Muscle layer of duodenum (tissue), 2 donors: ENCODE measurements around the gene ARMH3.

Source experiments
- H3K27ac ChIP-seq: one replicate; pipeline ENCODE4 v1.7.0; 2013; ENCODE audit warnings: mild to moderate bottlenecking, low read length
- H3K27me3 ChIP-seq: one replicate; pipeline ENCODE4 v1.7.0; 2013; ENCODE audit warnings: low read depth, mild to moderate bottlenecking, control low read depth, low read length
- H3K36me3 ChIP-seq, 2 donors: one replicate each; pipeline ENCODE4 v1.7.0; 2013; ENCODE audit warnings: low read length in 2 of 2, control low read depth in 1 of 2, mild to moderate bottlenecking in 1 of 2; ENCODE audit not compliant: insufficient read depth in 2 of 2, control insufficient read depth in 1 of 2
- H3K4me1 ChIP-seq, 2 donors: one replicate each; pipeline ENCODE4 v1.7.0; 2013; ENCODE audit warnings: low read length in 2 of 2, mild to moderate bottlenecking in 2 of 2, control low read depth in 1 of 2, moderate library complexity in 1 of 2; ENCODE audit not compliant: insufficient read depth in 2 of 2, control insufficient read depth in 1 of 2
- H3K4me3 ChIP-seq, 2 donors: one replicate each; pipeline ENCODE4 v1.7.0; 2013; ENCODE audit warnings: low read length in 2 of 2, low read depth in 1 of 2, mild to moderate bottlenecking in 1 of 2
- H3K9me3 ChIP-seq, 2 donors: one replicate each; pipeline ENCODE4 v1.7.0; 2013; ENCODE audit warnings: low read length in 2 of 2, control low read depth in 1 of 2, mild to moderate bottlenecking in 1 of 2; ENCODE audit not compliant: control insufficient read depth in 1 of 2
- donor health status: healthy.

ARMH3 gene, protein sequence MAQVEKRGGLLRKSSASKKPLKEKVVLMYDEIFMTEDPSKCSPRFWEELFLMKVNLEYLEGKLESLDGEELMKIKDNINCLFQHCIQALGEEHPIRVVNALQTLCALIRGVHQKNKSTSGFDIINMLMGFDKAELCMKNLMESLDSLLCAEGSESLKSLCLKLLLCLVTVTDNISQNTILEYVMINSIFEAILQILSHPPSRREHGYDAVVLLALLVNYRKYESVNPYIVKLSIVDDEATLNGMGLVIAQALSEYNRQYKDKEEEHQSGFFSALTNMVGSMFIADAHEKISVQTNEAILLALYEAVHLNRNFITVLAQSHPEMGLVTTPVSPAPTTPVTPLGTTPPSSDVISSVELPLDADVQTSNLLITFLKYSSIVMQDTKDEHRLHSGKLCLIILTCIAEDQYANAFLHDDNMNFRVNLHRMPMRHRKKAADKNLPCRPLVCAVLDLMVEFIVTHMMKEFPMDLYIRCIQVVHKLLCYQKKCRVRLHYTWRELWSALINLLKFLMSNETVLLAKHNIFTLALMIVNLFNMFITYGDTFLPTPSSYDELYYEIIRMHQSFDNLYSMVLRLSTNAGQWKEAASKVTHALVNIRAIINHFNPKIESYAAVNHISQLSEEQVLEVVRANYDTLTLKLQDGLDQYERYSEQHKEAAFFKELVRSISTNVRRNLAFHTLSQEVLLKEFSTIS

DNA sequence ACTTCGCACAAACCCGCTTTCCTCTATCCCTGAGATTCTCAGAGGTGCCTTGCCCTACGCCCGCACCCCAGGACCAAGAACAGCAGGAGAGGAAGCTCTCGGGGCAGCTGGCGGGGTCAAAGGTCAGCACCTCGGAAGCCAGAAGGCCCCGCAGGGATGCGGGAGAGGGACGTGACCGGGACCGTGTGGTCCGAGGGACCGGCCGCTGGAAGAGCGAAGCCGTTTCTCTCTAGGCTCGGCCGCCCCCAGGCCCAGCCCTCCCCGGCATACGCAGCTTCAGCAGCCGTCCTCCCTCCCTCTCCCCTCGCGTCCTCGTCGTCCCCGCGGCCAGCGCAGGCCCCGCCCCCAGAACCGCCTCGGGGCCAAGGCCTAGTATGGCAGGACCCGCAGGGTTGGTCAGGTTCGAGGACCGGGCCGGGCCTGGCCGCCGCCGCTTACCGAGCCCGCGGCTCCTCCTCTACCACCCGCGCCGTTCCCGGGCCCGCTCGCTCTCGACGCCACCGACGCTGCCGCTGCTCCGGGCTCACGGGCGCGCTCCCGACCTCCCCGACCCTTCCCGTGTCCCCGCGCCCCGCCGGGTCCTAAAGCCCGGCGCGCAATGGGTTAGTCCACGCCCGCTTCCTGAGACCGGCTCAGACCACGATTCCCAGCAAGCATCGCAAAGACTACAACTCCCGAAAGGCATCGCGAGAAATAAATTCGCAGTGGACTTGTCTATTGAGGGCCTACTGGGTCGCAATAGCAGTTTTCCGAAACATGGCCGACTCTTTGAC is at the start of gene ARMH3:
Gene ARMH3 (minus strand): TSS at position 527 of the 773 bp plus-strand sequence. CDS start 16,059 bp downstream, outside the sequence.
- no peaks in the 10 kb centered on the region for H3K27me3 ChIP-seq
- peaks cover 0 to 28% of the 10 kb centered on the region in 2 donors for H3K4me1 ChIP-seq
- H3K36me3 ChIP-seq: no peaks in the 10 kb centered on the region
- peak within 1 kb of the TSS; percentile 83 to 99 for H3K4me3 ChIP-seq
- no peaks in the 10 kb centered on the region for H3K9me3 ChIP-seq
- peak within 1 kb of the TSS; percentile 92 for H3K27ac ChIP-seq

DNA sequence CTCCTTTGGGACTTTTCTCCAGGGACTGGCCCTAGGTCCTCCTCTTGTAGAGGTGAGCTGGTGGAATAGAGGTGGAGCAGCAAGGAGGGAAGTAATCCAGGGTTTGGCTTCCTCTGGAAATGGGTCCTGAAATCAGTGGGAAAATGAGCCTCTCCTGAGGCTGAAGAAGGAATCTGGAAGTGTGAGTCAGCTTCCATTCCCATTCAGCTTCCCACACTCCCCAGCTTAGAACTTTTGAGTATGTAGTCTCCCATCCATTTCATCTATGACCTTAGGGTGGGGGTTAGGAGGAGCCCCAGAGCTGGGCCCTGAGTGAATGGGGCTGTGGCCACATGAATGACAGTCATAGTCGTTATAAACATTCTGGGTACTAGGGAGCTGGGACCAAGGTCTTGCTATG is 46.4 kb upstream of the ARMH3 start:
- Histone ChIP-seq H3K9me3 (no peaks in the 10 kb centered on the region), H3K4me3 (no peak overlapping the region), H3K27me3 (no peaks in the 10 kb centered on the region), H3K4me1 (no peaks in the 10 kb centered on the region), H3K36me3 (peaks cover 6 to 12% of the 10 kb centered on the region in 2 donors), H3K27ac (no peak overlapping the region)

DNA sequence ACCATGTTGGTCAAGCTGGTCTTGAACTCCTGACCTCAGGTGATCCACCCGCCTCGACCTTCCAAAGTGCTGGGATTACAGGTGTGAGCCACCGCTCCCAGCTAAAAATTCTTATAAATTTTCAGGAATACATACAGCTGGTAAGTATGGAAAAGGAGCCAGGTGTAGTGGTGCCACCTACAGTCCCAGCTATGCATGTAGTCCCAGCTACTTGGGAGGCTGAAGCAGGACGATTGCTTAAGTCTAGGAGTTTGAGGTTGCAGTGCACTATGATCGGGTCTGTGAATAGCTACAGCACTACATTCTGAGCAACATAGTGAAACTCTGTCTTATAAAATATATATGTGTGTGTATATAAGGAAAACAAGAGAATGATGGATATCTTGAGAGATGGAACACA is 45.2 kb upstream of the ARMH3 start:
- H3K36me3 ChIP-seq: peaks cover 0 to 4% of the 10 kb centered on the region in 2 donors
- no peak overlapping the region for H3K4me3 ChIP-seq
- no peaks in the 10 kb centered on the region for H3K9me3 ChIP-seq

DNA sequence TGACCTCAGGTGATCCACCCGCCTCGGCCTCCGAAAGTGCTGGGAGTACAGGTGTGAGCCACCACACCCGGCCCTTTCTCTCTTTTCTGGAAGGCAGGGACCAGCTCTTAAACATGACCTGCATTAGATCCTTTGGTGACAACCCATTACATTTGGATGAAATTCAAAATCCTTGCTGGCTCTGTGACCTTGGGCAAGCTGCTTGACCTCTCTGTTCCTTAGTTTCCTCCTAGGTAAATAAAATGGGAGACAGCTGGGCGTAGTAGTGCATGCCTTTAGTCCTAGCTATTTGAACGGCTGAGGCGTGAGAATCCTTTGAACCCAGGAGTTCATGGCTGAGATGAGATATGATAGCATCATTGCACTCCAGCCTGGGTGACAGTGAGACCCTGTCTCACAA is 40.5 kb upstream of the ARMH3 start:
- Histone ChIP-seq H3K4me1 (no peaks in the 10 kb centered on the region), H3K4me3 (no peak overlapping the region), H3K36me3 (peaks cover 0 to 4% of the 10 kb centered on the region in 2 donors), H3K27ac (no peak overlapping the region), H3K9me3 (no peaks in the 10 kb centered on the region), H3K27me3 (no peaks in the 10 kb centered on the region)

More for the DNA sequence above, 45.2 kb upstream of the ARMH3 start:
- Histone ChIP-seq H3K4me1 (no peaks in the 10 kb centered on the region), H3K27me3 (no peaks in the 10 kb centered on the region), H3K27ac (no peak overlapping the region)

DNA sequence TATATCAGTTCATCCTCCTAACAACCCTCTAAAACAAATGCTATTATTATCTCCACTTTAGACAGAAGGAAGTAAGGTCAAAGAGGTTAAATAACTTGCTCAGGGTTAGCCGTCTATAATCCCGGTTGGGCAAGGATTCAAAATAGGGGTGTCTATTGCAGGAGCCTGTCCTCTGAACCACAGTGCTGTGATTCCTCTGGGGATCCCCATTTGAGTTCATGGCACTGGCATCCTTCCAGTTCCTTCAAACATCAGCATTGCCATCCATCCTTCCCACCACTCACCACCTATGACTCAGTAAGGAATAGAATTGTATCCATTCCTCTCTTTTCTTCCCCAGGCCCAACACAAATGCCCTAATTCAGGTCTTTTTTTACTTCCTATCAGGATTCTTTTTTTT is 34.8 kb upstream of the ARMH3 start:
- no peaks in the 10 kb centered on the region for H3K36me3 ChIP-seq
- H3K27ac ChIP-seq: no peak overlapping the region
- no peaks in the 10 kb centered on the region for H3K9me3 ChIP-seq
- H3K4me3 ChIP-seq: no peak overlapping the region
- no peaks in the 10 kb centered on the region for H3K27me3 ChIP-seq
- no peaks in the 10 kb centered on the region for H3K4me1 ChIP-seq

DNA sequence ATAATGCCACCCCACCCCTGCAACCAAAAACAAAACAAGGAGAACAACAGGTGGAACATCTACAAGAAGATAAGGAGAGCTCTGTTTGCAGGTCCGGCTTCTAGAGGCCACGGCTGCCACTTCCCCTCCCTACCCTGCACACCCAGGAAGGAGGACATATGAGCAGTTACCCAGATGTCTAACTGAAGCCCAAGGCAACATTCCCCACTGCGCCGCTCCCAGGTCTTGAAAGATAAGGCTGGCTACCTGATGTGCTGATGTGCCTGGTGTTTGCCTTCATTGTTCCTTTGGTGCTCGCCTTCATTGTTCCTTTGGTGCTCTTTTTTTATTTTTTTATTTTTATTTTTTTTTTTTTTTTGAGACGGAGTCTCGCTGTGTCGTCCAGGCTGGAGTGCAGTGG is 30.2 kb upstream of the ARMH3 start:
- Histone ChIP-seq H3K27me3 (no peaks in the 10 kb centered on the region), H3K4me3 (no peak overlapping the region), H3K36me3 (no peaks in the 10 kb centered on the region), H3K27ac (no peak overlapping the region), H3K4me1 (no peaks in the 10 kb centered on the region), H3K9me3 (no peaks in the 10 kb centered on the region)

DNA sequence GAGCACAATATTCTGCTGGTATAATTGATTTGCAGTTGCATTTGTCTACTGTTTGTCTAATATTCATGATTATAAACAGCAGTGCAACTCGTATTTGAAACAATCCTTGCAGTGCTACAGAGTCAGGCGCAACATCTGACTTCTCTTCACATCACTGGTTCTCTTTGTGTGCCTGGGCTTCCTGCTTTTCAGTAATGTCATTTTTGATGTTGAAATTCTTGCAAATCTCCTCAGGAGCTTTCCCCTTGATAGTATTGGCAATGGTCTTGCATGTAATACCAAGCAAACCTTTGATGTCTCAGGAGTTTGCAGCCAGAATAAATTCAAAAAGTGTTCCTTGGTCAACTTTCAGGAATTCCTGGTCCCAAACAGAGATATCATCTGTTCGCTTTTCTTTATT is 29.4 kb upstream of the ARMH3 start:
- Histone ChIP-seq H3K36me3 (no peaks in the 10 kb centered on the region), H3K27ac (no peak overlapping the region), H3K27me3 (no peaks in the 10 kb centered on the region), H3K9me3 (no peaks in the 10 kb centered on the region), H3K4me3 (no peak overlapping the region), H3K4me1 (no peaks in the 10 kb centered on the region)

DNA sequence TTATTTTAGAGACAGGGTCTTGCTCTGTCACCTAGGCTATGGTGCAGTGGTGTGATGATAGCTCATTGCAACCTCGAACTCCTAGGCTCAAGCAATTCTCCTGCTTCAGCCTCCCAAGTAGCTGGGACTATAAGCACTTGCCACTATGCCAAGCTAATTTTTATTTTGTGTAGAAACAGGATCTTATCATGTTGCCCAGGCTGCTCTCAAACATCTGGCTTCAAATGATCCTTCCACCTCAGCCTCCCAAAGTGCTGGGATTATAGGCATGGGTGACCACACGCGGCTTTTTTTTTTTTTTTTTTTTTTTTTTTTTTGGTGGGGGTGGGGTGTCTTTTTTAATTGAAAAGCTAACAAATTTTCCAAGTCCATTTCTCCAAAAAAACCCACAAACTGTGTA is 27.6 kb upstream of the ARMH3 start:
- no peak overlapping the region for H3K27ac ChIP-seq
- H3K27me3 ChIP-seq: no peaks in the 10 kb centered on the region
- no peaks in the 10 kb centered on the region for H3K4me1 ChIP-seq
- H3K4me3 ChIP-seq: no peak overlapping the region
- H3K36me3 ChIP-seq: no peaks in the 10 kb centered on the region
- H3K9me3 ChIP-seq: no peaks in the 10 kb centered on the region

DNA sequence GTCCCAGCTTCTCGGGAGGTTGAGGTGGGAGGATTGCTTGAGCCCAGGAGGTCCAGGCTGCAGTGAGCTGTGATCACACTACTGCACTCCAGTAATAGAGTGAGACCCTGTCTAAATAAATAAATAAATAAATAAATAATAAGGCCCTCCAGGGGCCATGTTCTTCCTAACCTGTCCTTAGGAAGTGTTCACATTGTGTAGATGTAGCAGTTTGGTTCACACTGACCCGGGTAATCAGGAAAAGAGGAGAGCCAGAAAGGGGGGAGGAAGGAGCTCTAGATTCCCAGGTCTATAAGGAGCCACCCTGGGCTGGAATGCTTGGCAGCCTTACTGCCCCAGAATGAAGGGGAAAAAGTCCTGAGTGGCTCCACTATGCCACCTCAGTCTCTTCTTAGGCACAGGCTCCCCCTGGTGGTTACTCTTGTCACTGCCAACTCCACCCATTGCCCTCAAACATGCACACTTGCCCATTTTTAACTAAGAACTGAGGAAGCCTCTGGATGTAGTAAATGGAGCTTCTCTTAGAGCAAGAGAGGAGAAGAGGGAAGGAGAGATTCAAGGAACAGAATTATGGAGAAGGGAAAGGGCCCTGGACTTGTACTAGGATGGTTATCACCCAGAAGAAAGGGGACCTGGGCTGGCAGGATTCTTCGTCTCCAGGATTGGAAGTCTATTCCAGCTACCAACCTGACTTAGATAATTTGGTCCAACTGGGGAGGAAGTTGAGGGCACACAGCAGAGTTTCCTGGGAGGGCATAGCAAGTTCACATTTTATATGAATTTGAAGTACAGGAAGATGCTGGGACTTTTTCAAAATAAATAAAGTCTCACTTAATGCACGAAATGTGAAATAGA is 16.9 kb upstream of the ARMH3 start:
- H3K27ac ChIP-seq: no peak overlapping the region
- no peaks in the 10 kb centered on the region for H3K27me3 ChIP-seq
- H3K4me1 ChIP-seq: no peaks in the 10 kb centered on the region
- H3K36me3 ChIP-seq: no peaks in the 10 kb centered on the region
- H3K9me3 ChIP-seq: no peaks in the 10 kb centered on the region
- H3K4me3 ChIP-seq: no peak overlapping the region

DNA sequence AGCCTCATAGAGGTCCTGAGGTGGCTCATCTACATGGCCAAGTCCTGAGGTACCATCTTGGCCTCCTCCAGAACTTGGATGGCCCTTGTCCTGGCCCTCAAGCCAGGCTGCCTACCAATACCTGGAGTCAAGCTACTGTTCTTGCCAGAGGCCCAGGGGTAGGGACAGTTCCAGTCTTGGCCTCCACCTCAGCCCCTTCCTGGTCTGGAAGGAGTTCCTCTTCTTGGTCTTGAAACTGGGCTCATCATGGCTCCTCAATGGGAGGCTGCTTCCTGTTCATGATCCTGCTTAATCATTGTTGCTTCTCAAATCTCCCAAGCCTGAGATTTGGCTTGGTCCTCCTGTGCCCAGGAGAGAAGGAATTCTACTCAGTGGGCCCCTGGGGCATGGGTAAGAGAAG is 13.1 kb upstream of the ARMH3 start:
- Histone ChIP-seq H3K4me3 (no peak overlapping the region), H3K9me3 (no peaks in the 10 kb centered on the region), H3K27ac (no peak overlapping the region), H3K4me1 (peaks cover 10 to 21% of the 10 kb centered on the region in 2 donors), H3K27me3 (no peaks in the 10 kb centered on the region), H3K36me3 (peaks cover 0 to 4% of the 10 kb centered on the region in 2 donors)
